NOMO-1 treated with dmso at 0.1 percent for 144 hours (cell line): ENCODE data around the gene TTLL5.
"Not testable (repeated sequence)": the region's sequence is repeated elsewhere in the genome, so short reads cannot be mapped to it uniquely, and the experiment has no call there.

Source experiments
- DNase-seq: peaks from one replicate; lab custom pipeline; 2025; ENCODE audit not compliant: unreplicated experiment; lab: John Stamatoyannopoulos, UW

Gene TTLL5

DNA sequence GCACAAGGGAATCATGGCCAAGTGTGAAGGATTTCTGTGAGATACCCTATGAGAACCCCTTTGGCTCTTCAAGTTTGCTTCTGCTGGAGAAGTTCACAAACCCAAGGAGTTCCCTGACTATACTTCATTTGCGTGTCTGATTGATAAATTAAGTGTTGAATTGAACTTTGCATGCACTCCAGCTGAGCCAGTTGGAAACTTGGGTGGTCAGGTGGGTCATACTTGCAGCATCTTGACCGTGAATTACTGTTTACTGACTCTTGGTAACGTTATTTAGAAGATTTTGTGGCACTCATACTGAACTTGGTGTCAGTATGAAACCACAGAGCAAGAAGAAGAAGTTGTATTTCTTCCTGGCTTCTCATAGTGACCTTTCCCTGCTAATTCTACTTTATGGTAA, 243.3 kb downstream of the TTLL5 start:
- DNase-seq, result no peak

DNA sequence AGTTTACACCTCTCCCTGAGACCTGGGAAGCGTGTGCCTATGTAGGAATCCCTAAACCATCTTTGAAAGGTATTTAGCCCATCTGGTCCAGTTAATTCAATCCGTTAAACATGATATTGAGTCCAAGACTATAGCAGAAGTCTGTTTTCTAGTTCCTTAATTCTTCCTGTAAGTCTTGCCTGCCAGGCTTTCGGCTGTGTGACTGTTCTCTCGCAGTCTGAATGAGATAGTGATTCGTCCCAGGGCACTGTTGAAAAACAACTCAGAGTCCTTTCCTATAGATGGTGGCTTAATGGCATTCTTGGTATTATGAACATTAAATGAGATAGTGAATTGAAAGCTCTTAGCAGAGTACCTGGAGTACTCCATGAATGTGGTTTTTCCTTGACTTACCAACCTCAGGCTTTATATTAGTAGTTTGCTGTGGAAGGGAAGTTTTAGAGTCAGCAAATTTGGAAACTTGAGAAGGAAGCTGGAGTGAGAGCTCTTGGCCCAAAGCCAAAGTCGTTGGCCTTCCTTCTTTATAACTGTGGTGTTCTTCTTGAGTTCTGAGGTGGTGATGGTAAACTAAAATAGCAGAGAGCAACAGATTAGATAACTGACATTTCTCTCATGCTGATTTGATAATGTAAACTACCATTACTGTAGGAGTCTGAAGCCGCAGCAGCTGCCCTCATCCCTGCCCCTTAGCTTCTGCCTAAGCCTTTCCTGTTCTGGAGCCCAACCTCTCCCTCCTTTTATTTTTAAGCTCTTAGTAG, 244.3 kb downstream of the TTLL5 start:
- DNase-seq, result peak; percentile 8

DNA sequence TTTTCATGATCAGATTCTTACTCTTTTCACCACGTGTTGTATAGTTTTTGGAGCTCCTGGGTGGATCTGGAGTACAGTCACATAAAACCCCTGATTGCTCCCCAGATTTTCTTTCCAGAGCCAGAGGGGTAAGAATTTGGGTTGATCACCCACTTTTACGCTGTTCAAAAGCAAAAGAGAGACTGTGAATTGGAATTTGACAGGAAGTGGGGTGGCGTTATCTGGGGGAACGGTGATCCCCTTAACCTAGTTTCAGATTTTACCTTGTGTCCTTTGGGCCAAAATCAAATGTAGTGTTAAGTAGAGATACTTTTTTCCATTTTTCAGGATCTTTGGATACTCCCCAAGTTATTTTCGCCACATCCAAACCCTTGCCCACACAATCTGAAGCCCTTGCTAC, 245.2 kb downstream of the TTLL5 start:
- DNase-seq, result no peak

GRCh38 chr14:75906680-75907280, 245.7 kb downstream of the TTLL5 start:
- DNase-seq, result no peak

- DNase-seq, result no peak
Observed at GRCh38 chr14:75907756-75908359, 246.8 kb downstream of the TTLL5 start.

GRCh38 chr14:75909630-75910029, 248.6 kb downstream of the TTLL5 start:
- no peak for DNase-seq

DNA sequence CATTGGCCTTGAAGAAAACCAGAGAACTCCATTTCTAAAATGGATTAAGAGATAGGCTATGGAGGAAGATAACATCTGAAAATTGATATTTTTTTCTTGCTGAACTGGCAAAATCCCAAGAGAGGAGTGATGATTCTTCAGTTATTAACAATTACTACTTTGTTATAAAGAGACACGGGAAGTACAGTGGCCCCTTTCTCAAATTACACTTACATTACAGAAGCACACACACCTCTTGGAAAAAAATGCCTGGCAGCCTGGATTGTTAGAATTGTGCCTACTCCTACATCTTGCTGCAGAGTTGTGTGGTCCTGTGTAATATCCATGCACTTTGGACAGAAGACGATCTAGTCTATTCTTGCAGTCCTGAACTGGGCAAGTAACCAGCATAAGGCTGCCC, 249.0 kb downstream of the TTLL5 start:
- no peak for DNase-seq

- DNase-seq, result no peak
Observed at GRCh38 chr14:75911883-75912282, 250.8 kb downstream of the TTLL5 start.

- DNase-seq, result no peak
Observed at GRCh38 chr14:75913183-75913582, 252.1 kb downstream of the TTLL5 start.

- DNase-seq, result no peak
Observed at GRCh38 chr14:75915045-75915444, 254.0 kb downstream of the TTLL5 start.

DNA sequence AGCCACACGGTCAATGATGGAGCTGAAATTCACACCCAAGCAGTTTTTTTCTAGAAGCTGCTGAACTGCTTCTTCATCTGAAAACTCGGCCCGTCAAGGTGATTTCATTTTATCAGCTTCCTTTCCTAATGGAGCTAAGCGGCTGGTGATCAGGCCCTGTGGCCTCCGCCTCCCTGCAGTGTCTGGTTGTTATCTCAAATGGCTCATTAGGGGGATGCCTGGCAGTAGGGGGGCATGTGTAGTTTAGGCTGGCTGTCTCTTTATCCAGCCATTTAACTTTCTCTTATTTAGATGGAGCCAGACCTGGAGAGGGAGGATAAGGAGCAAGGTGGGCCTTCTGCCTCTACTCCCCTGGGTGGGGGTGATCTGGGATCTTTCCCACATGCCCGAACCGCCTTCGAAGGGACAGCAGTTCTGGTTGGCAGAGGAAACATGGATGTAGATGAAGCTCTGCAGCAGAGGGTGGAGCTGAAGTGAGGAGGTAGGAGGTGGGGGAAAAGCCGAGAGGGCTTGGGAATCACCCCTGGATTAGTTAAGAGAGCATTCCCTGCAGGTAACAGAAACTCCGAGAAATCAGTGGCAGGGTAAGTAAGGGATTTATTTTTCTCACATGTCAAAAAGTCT, 256.4 kb downstream of the TTLL5 start:
- DNase-seq, result no peak

DNA sequence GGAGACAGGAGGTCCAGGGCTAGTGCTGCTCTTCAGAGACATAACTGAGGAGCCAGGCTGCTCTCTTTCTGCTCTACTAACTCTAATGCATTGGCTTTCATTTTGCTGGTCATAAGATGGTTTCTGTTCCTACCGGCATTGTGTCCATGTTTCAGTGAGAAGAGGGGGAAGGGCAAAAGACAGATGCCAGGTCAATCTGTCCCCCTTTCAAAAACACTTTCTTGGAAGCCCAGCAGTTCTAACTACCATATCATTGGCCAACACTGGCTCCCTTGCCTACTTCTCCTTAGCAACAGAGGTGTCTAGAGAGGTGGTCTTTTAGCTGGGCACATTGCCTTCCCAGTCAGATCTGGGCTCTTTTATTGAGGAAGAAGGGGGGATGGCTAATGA, 256.9 kb downstream of the TTLL5 start:
- DNase-seq, result no peak

DNA sequence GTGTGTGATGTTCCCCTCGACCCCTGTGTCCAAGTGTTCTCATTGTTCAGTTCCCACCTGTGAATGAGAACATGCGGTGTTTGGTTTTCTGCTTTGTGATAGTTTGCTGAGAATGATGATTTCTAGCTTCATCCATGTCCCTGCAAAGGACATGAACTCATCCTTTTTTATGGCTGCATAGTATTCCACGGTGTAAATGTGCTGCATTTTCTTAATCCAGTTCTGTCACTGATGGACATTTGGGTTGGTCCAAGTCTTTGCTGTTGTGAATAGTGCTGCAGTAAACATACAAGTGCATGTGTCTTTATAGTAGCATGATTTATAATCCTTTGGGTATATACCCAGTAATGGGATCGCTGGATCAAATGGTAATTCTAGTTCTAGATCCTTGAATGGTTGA, 259.4 kb downstream of the TTLL5 start:
- not testable (repeated sequence) for DNase-seq

DNA sequence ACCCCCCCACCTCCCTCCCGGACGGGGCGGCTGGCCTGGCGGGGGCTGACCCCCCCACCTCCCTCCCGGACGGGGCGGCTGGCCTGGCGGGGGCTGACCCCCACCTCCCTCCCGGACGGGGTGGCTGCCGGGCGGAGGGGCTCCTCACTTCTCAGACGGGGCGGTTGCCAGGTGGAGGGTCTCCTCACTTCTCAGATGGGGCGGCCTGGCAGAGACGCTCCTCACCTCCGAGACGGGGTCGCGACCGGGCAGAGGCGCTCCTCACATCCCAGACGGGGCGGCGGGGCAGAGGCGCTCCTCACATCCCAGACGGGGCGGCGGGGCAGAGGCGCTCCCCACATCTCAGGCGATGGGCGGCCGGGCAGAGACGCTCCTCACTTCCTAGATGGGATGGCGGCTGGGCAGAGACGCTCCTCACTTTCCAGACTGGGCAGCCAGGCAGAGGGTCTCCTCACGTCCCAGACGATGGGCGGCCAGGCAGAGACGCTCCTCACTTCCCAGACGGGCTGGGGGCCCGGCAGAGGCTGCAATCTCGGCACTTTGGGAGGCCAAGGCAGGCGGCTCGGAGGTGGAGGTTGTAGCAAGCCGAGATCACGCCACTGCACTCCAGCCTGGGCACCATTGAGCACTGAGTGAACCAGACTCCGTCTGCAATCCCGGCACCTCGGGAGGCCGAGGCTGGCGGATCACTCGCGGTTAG, 264.2 kb downstream of the TTLL5 start:
- not testable (repeated sequence) for DNase-seq

- DNase-seq, result no peak
Observed at GRCh38 chr14:75926431-75927115, 265.5 kb downstream of the TTLL5 start.

DNA sequence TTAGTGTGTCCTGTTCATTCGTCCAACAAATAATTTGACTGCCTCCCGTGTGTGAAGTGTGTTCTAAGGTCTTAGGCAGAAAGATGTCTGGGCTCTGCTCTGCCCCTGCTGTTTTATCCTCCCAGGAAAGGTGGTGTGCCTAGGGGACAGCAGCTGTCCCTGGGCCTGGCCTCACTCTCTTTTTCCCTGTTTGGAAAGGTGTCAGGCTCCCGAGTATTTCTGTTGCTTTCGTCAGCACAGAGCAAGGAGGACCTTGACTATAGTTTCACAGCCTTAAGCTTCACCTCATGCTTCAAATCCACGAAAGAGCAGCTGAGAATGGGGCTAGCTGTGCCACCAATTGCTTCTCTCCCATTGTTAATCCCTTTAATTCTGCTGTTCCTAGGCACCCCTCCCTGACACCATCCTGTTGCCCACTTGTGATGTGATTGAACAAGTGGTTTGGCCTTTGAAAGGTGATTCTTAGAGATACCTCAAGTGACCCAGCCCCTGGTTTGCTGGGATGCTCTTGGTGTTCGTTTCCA, 266.6 kb downstream of the TTLL5 start:
- no peak for DNase-seq

GRCh38 chr14:75928690-75929181, 267.7 kb downstream of the TTLL5 start:
- no peak for DNase-seq

DNA sequence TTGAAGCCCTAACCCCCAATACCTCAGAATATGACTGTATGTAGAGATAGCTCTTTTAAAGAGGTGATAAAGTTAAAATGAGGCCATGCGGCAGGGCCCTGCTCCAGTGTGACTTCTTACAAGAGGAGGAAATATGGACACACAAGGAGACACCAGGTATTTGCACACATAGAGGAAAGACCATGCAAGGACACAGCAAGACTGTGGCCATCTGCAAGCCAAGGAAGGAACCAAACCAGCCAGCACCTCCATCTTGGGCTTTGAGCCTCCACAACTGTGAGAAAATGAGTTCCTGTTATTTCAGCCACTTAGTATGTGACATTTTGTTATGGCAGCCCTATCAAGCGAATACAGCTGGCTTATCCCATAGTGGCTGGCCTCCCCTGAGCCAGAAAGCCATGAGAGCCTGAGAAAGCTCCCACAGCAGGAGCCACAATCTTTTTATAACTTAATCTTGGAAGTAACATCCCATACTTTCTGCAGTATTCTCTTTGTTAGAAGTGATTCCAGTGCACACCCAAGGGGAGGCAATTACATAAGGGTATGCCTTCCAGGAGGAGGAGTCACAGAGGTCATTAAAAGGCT, 272.8 kb downstream of the TTLL5 start:
- DNase-seq, result no peak

- DNase-seq, result no peak
Observed at GRCh38 chr14:75934998-75935628, 274.1 kb downstream of the TTLL5 start.

DNA sequence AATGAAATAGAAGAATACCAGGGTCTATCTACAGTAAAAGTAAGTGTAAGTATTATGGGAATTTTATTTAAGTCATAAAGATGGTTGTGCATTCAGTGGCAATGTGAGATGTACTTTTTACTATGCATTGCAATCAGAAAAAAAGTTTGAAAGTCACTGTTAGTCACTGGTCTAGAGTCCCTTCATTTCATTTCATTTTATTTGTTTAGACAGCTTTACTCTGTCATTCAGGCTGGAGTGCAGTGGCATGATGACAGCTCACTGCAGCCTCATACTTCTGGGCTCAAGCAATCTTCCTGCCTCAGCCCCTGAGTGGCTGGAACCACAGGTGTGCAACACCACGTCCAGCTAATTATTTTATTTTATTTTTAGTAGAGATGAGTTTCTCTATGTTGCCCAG, 278.2 kb downstream of the TTLL5 start:
- DNase-seq, result no peak
